HepG2 (cell line): ENCODE data around the gene BCAS3. TPM values are rescaled to one million over a fixed set of nuclear protein-coding genes. Genes with fewer than 3 reads are reported as not detected.

Experiments used
- ATAC-seq: fragments of 200-7000 bp; cut with Tn5 transposase; 3 replicates; pipeline ENCODE4 v1.9.1; 2020; ENCODE audit warnings: mild to moderate bottlenecking, moderate library complexity
- BruUV-seq: library from RNA; stranded (reverse); fragments of 400-500 nt; replicated peaks from 2 replicates; lab custom pipeline; 2021; lab: Mats Ljungman, UMichigan
- CTCF ChIA-PET: fragments of 300-600 bp; formaldehyde crosslinking; extraction: SDS; loops from one replicate; lab custom pipeline; 2021; ENCODE audit warnings: low total read pairs, inconsistent platforms, low intra/inter-chr PET ratio; lab: Yijun Ruan, JAX
- POLR2A ChIA-PET: fragments of 350-600 bp; sonication (Branson Sonifier 250); formaldehyde crosslinking; loops from one replicate; lab custom pipeline; 2020; ENCODE audit warnings: antibody characterized with exemption, inconsistent platforms; lab: Yijun Ruan, JAX
- DNase-seq: peaks from one replicate; pipeline ENCODE4 v3.0.0-alpha.2; 2015; ENCODE audit warnings: low spot score
- FAIRE-seq: peaks from 3 replicates; lab custom pipeline; 2011; peaks lifted over from hg19 to GRCh38; lab: Jason Lieb, UNC
- H2AFZ ChIP-seq: one replicate; pipeline ENCODE4 v1.6.1; 2011; ENCODE audit warnings: low read length, inconsistent platforms
- H3K27ac ChIP-seq: fragments of 300-600 bp; 3 replicates; pipeline ENCODE4 v1.8.0; 2011; ENCODE audit warnings: mixed run types, mild to moderate bottlenecking, mixed read lengths, low read length, inconsistent platforms; ENCODE audit not compliant: insufficient read depth; ENCODE audit errors: extremely low read length
- H3K27me3 ChIP-seq, 2 experiments: fragments of 200-600 bp in 1 of 2; 2 replicates in 1 of 2; 3 replicates in 1 of 2; pipeline versions ENCODE4 v1.6.0 to v1.8.0; 2011; ENCODE audit warnings: low read length in 2 of 2, mild to moderate bottlenecking in 2 of 2, moderate library complexity in 2 of 2, inconsistent platforms in 1 of 2; ENCODE audit not compliant: insufficient read depth in 2 of 2, control insufficient read depth in 1 of 2
- H3K36me3 ChIP-seq, 2 experiments: fragments of 200-600 bp in 1 of 2; replicated peaks in 1 of 2; 2 replicates in 1 of 2; 3 replicates in 1 of 2; pipeline versions ENCODE4 v1.5.1 to v1.8.0; 2011; ENCODE audit warnings: low read length in 2 of 2, inconsistent platforms in 1 of 2; ENCODE audit not compliant: insufficient read depth in 2 of 2, control insufficient read depth in 1 of 2
- H3K4me1 ChIP-seq: 2 replicates; pipeline ENCODE4 v1.5.1; 2012; ENCODE audit warnings: low read length, inconsistent platforms; ENCODE audit not compliant: insufficient read depth
- H3K4me2 ChIP-seq: 2 replicates; pipeline ENCODE4 v1.6.0; 2011; ENCODE audit warnings: low read depth, low read length, inconsistent platforms
- H3K4me3 ChIP-seq, 3 experiments: fragments of 200-600 bp in 1 of 3; sonication (generic), shearing (Covaris generic) in 1 of 3; replicated peaks in 1 of 3; 2 replicates each; pipeline ENCODE4 v1.5.1; 2011 to 2016; ENCODE audit warnings: low read length in 3 of 3, inconsistent platforms in 2 of 3, low read depth in 2 of 3, mild to moderate bottlenecking in 2 of 3, control low read depth in 1 of 3, mixed read lengths in 1 of 3; ENCODE audit not compliant: insufficient read depth in 1 of 3
- H3K79me2 ChIP-seq: one replicate; pipeline ENCODE4 v1.6.1; 2011; ENCODE audit warnings: low read length, inconsistent platforms; ENCODE audit not compliant: insufficient read depth
- H3K9ac ChIP-seq: 2 replicates; pipeline ENCODE4 v1.6.0; 2011; ENCODE audit warnings: mild to moderate bottlenecking, low read depth, low read length, inconsistent platforms; ENCODE audit not compliant: insufficient read depth
- H3K9me3 ChIP-seq: 2 replicates; pipeline ENCODE4 v1.5.1; 2012; ENCODE audit warnings: mild to moderate bottlenecking, low read length
- H4K20me1 ChIP-seq: 2 replicates; pipeline ENCODE4 v1.6.0; 2011; ENCODE audit warnings: inconsistent platforms, mild to moderate bottlenecking, low read length, moderate library complexity; ENCODE audit not compliant: insufficient read depth
- AHR ChIP-seq: IDR thresholded peaks from 2 replicates; pipeline ENCODE4 v1.6.1; 2018; ENCODE audit warnings: missing genetic modification reagents, missing compliant biosample characterization
- EZH2 ChIP-seq: conservative IDR thresholded peaks from 2 replicates; pipeline ENCODE4 v1.6.1; 2012; ENCODE audit warnings: mild to moderate bottlenecking, low read depth, low read length, moderate library complexity
- FOXP1 ChIP-seq, 2 experiments: fragments of 450-650 bp in 1 of 2; IDR thresholded peaks; 2 replicates each; pipeline ENCODE4 v1.6.1; 2017 to 2018; ENCODE audit warnings: antibody characterized with exemption in 1 of 2
- GLI4 ChIP-seq: sonication (generic); formaldehyde crosslinking; IDR thresholded peaks from 2 replicates; pipeline ENCODE4 v1.5.1; 2020; ENCODE audit warnings: missing genetic modification reagents, mild to moderate bottlenecking, moderate library complexity, borderline replicate concordance
- NFKB2 ChIP-seq: sonication (generic); formaldehyde crosslinking; IDR thresholded peaks from 2 replicates; pipeline ENCODE4 v1.4.0; 2020; ENCODE audit warnings: missing genetic modification reagents, borderline replicate concordance
- SAP130 ChIP-seq: IDR thresholded peaks from 2 replicates; pipeline ENCODE4 v1.6.1; 2016; ENCODE audit warnings: low read depth
- ZBTB8A ChIP-seq: sonication (generic); formaldehyde crosslinking; IDR thresholded peaks from 2 replicates; pipeline ENCODE4 v1.4.0; 2020; ENCODE audit warnings: mild to moderate bottlenecking, low read depth, missing genetic modification reagents, borderline replicate concordance
- ZNF430 ChIP-seq: sonication (generic); formaldehyde crosslinking; IDR thresholded peaks from 2 replicates; pipeline ENCODE4 v1.9.0; 2021; ENCODE audit warnings: mild to moderate bottlenecking, missing genetic modification reagents
- ZNF652 ChIP-seq: IDR thresholded peaks from 2 replicates; pipeline ENCODE4 v1.6.1; 2016; ENCODE audit warnings: low read depth, borderline replicate concordance
- ZNF782 ChIP-seq: sonication (generic); formaldehyde crosslinking; IDR thresholded peaks from 2 replicates; pipeline ENCODE4 v1.4.0; 2020; ENCODE audit warnings: missing genetic modification reagents, mild to moderate bottlenecking, borderline replicate concordance
- WGBS: methylation state at CpG from one replicate; pipeline ENCODE4 v1.1.6; 2017; ENCODE audit warnings: low lambda C conversion rate; 5-methylcytosine and 5-hydroxymethylcytosine counted together
- in situ Hi-C: cut with HindIII; loops from 2 replicates; pipeline ENCODE4 v1.10.0; 2017; ENCODE audit warnings: low pct_unique_long_range_greater_than_20kb; ENCODE audit not compliant: extremely low pct_ligation_motif_present
- intact Hi-C: fragments of 100-400 bp; cut with micrococcal nuclease; formaldehyde crosslinking; loops from one replicate; pipeline ENCODE4 v1.10.0; 2022; ENCODE audit not compliant: unreplicated experiment
- polyA plus RNA-seq, 8 experiments: library from polyadenylated mRNA; depleted of rRNA in 3 of 8; stranded (reverse) in 7 of 8; unstranded in 1 of 8; fragments of >200 nt; fragmentation: Illumina TruSeq in 4 of 8; extraction: Trizol in 4 of 8; gene quantifications; 2 replicates each; pipeline versions ENCODE4 v1.2.1 to v1.2.3, GENCODE V29; 2011 to 2016; ENCODE audit warnings: low read depth in 4 of 8, missing spikeins in 1 of 8, mixed read lengths in 1 of 8; ENCODE audit not compliant: insufficient read depth in 1 of 8
- total RNA-seq, 5 experiments: library from RNA; depleted of rRNA; stranded (reverse); fragments of >200 nt; fragmentation: Illumina TruSeq; extraction: Trizol; gene quantifications; 2 replicates each; pipeline ENCODE4 v1.2.3, GENCODE V29; 2016; ENCODE audit warnings: low read depth in 1 of 5
- TF ChIP-seq, protein P1 (sequence below): sonication (generic); formaldehyde crosslinking; IDR thresholded peaks from 2 replicates; pipeline ENCODE4 v1.8.1; 2023; ENCODE audit warnings: mild to moderate bottlenecking, missing genetic modification reagents, borderline replicate concordance
- TF ChIP-seq, protein P2 (sequence below): sonication (generic); formaldehyde crosslinking; IDR thresholded peaks from 2 replicates; pipeline ENCODE4 v1.9.0; 2021; ENCODE audit warnings: mild to moderate bottlenecking, missing genetic modification reagents
- TF ChIP-seq, protein P3 (sequence below): sonication (generic); formaldehyde crosslinking; IDR thresholded peaks from 2 replicates; pipeline ENCODE4 v1.8.0; 2022; ENCODE audit warnings: missing genetic modification reagents, mild to moderate bottlenecking, inconsistent platforms, borderline replicate concordance

BCAS3 gene
- total and polyA plus RNA-seq, 2 of the 13 experiments (the other 11 are each of a cell fraction or from before 2014, with no cell fraction given) = 10.7 to 11.2 TPM

DNA sequence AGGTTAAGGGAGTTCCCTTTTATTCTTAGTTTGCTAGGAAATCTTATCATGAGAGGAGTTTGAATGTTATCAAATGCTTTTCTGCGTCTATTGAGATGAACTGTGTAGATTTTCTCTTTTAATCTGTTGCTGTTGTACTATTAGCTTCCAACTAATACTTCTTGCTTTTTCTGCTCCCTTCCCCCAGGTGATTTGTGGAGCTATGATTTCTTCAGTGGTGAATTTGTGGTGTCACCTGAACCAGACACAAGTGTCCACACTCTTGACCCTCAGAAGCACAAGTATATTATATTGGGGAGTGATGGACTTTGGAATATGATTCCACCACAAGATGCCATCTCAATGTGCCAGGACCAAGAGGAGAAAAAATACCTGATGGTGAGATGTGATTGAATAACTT, 29.9 kb upstream of the BCAS3 start (continued):
- TF ChIP-seq FOXP1 (IDR thresholded peaks at IDR 0.05) = no peak
- TF ChIP-seq FOXP1 (CRISPR knock-in tag; IDR thresholded peaks at IDR 0.05) = no peak
- no peak for TF ChIP-seq ZBTB8A (CRISPR knock-in tag)
- no peak for TF ChIP-seq ZNF782
- no peak for TF ChIP-seq ZNF430 (CRISPR knock-in tag)
- TF ChIP-seq ZNF652 = no peak
- TF ChIP-seq EZH2 = no peak
- no peak for TF ChIP-seq GLI4 (CRISPR knock-in tag)
- TF ChIP-seq AHR (CRISPR knock-in tag) = no peak
- TF ChIP-seq NFKB2 (CRISPR knock-in tag) = no peak

DNA sequence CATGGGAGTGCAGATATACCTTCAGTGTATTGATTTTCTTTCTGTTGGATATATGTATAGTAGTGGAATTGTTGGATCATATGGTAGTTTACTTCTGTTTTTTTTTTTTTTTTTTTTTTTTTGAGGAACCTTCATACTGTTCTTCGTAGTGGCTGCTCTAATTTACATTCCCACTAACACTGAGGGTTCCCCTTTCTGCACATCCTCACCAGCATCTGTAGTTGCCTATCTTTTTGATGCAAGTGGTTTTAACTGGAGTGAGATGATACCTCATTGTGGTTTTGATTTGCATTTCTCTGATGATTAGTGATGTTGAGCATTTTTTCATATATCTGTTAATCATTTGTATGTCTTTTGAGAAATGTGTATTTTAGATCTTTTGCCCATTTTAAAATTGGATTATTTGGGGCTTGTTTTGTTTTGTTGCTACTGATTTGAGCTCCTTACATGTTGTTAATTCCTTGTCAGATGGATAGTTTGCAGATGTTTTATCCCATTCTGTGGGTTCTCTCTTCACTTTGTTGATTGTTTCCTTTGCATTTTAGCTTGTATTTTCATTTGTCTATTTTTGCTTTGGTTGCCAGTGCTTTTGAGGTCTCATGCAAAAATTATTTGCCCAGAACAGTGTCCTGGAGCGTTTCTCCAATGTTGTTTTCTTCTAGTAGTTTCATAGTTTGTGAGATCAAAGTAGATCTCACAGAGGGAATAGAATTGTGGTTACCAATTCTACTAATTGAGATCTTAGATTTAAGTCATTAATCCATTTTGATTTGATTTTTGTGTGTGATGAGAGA, 25.0 kb upstream of the BCAS3 start:
- no peak overlapping the region for H2AFZ ChIP-seq
- 95% methylated on average over 2 of the region's 2 CpGs for WGBS
- ChIA-PET POLR2A (no interaction called here), CTCF (no interaction called here)
- DNase-seq (no peak), ATAC-seq (no peak), FAIRE-seq (no peak)
- H3K4me2 ChIP-seq = no peak overlapping the region
- no TSS peak for BruUV-seq
- H4K20me1 ChIP-seq = peaks cover 2% of the 10 kb centered on the region; the same call in 1 of the 2 replicates
- H3K36me3 ChIP-seq = peaks cover 8 to 56% of the 10 kb centered on the region in 2 experiments
- in situ Hi-C loops = no loop called here
- H3K79me2 ChIP-seq = peaks cover 24% of the 10 kb centered on the region
- no peak overlapping the region for H3K4me3 ChIP-seq
- no peaks in the 10 kb centered on the region for H3K4me1 ChIP-seq
- no peaks in the 10 kb centered on the region for H3K27me3 ChIP-seq
- no peaks in the 10 kb centered on the region for H3K9me3 ChIP-seq
- no peak overlapping the region for H3K9ac ChIP-seq
- no peak overlapping the region for H3K27ac ChIP-seq
- intact Hi-C loops = no loop called here
- TF ChIP-seq, protein P1, sequence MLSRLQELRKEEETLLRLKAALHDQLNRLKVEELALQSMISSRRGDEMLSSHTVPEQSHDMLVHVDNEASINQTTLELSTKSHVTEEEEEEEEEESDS (CRISPR knock-in tag) = no peak
- TF ChIP-seq, protein P2, sequence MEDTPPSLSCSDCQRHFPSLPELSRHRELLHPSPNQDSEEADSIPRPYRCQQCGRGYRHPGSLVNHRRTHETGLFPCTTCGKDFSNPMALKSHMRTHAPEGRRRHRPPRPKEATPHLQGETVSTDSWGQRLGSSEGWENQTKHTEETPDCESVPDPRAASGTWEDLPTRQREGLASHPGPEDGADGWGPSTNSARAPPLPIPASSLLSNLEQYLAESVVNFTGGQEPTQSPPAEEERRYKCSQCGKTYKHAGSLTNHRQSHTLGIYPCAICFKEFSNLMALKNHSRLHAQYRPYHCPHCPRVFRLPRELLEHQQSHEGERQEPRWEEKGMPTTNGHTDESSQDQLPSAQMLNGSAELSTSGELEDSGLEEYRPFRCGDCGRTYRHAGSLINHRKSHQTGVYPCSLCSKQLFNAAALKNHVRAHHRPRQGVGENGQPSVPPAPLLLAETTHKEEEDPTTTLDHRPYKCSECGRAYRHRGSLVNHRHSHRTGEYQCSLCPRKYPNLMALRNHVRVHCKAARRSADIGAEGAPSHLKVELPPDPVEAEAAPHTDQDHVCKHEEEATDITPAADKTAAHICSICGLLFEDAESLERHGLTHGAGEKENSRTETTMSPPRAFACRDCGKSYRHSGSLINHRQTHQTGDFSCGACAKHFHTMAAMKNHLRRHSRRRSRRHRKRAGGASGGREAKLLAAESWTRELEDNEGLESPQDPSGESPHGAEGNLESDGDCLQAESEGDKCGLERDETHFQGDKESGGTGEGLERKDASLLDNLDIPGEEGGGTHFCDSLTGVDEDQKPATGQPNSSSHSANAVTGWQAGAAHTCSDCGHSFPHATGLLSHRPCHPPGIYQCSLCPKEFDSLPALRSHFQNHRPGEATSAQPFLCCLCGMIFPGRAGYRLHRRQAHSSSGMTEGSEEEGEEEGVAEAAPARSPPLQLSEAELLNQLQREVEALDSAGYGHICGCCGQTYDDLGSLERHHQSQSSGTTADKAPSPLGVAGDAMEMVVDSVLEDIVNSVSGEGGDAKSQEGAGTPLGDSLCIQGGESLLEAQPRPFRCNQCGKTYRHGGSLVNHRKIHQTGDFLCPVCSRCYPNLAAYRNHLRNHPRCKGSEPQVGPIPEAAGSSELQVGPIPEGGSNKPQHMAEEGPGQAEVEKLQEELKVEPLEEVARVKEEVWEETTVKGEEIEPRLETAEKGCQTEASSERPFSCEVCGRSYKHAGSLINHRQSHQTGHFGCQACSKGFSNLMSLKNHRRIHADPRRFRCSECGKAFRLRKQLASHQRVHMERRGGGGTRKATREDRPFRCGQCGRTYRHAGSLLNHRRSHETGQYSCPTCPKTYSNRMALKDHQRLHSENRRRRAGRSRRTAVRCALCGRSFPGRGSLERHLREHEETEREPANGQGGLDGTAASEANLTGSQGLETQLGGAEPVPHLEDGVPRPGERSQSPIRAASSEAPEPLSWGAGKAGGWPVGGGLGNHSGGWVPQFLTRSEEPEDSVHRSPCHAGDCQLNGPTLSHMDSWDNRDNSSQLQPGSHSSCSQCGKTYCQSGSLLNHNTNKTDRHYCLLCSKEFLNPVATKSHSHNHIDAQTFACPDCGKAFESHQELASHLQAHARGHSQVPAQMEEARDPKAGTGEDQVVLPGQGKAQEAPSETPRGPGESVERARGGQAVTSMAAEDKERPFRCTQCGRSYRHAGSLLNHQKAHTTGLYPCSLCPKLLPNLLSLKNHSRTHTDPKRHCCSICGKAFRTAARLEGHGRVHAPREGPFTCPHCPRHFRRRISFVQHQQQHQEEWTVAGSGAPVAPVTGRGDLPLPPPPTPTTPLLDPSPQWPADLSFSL = no peak
- TF ChIP-seq, protein P3, sequence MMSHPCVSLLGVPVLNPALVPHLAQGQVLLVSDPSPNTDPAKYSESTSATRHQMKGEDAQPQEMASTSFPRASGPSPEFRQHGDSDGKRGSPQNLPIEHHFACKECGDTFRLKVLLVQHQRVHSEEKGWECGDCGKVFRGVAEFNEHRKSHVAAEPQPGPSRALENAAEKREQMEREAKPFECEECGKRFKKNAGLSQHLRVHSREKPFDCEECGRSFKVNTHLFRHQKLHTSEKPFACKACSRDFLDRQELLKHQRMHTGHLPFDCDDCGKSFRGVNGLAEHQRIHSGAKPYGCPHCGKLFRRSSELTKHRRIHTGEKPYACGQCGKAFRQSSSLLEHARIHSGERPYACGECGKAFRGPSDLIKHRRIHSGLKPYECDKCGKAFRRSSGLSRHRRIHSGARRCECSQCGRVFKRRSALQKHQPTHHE (CRISPR knock-in tag) = no peak
- no peak for TF ChIP-seq SAP130
